GM12878 (cell line): ENCODE data around the gene TMEM214. TPM values are rescaled to one million over a fixed set of nuclear protein-coding genes. Genes with fewer than 3 reads are reported as not detected.
A peak's percentile ranks its signal among the peaks of the same experiment; 100 is the strongest.

Experiments
- BCL11A ChIP-seq: IDR thresholded peaks from 2 replicates; pipeline ENCODE4 v1.6.1; 2011; ENCODE audit warnings: low read depth, low read length
- BRCA1 ChIP-seq: IDR thresholded peaks from 2 replicates; pipeline ENCODE4 v1.6.1; 2011; ENCODE audit warnings: low read depth, low read length, improper control_type of control experiment
- CEBPB ChIP-seq, 2 experiments: fragments of 150-350 bp in 1 of 2; IDR thresholded peaks; 2 replicates each; pipeline ENCODE4 v1.6.1; 2012 to 2014; ENCODE audit warnings: low read depth in 2 of 2, low read length in 2 of 2, borderline replicate concordance in 1 of 2, inconsistent platforms in 1 of 2
- CHD2 ChIP-seq: IDR thresholded peaks from 2 replicates; pipeline ENCODE4 v1.6.1; 2011; ENCODE audit warnings: low read depth, low read length, improper control_type of control experiment, borderline replicate concordance
- CHD4 ChIP-seq: fragments of 200-600 bp; sonication (generic); IDR thresholded peaks from 2 replicates; pipeline ENCODE4 v1.6.1; 2016; ENCODE audit warnings: mild to moderate bottlenecking
- HDAC2 ChIP-seq: fragments of 200-600 bp; sonication (generic); IDR thresholded peaks from 2 replicates; pipeline ENCODE4 v1.6.1; 2017
- IKZF1 ChIP-seq: fragments of 450-650 bp; conservative IDR thresholded peaks from 2 replicates; pipeline ENCODE4 v1.6.1; 2017; ENCODE audit warnings: antibody characterized with exemption, mild to moderate bottlenecking
- LARP7 ChIP-seq: fragments of 450-650 bp; IDR thresholded peaks from 2 replicates; pipeline ENCODE4 v1.6.1; 2017; ENCODE audit warnings: mild to moderate bottlenecking
- MEF2B ChIP-seq: fragments of 450-650 bp; IDR thresholded peaks from 2 replicates; pipeline ENCODE4 v1.6.1; 2018; ENCODE audit warnings: mild to moderate bottlenecking, moderate library complexity; ENCODE audit not compliant: partially characterized antibody, poor library complexity, severe bottlenecking
- NFYA ChIP-seq: IDR thresholded peaks from 2 replicates; pipeline ENCODE4 v1.6.1; 2011; ENCODE audit warnings: low read depth, mild to moderate bottlenecking, low read length, improper control_type of control experiment, borderline replicate concordance
- PAX5 ChIP-seq: IDR thresholded peaks from 2 replicates; pipeline ENCODE4 v1.6.1; 2011; ENCODE audit warnings: low read depth, low read length, borderline replicate concordance
- POLR2AphosphoS5 ChIP-seq: IDR thresholded peaks from 2 replicates; pipeline ENCODE4 v1.6.1; 2011; ENCODE audit warnings: mild to moderate bottlenecking, low read length, inconsistent platforms
- RBBP5 ChIP-seq: fragments of 200-600 bp; sonication (generic); conservative IDR thresholded peaks from 2 replicates; pipeline ENCODE4 v1.6.1; 2016
- SREBF1 ChIP-seq: IDR thresholded peaks from 2 replicates; pipeline ENCODE4 v1.6.1; 2012; ENCODE audit warnings: mild to moderate bottlenecking, low read length
- SREBF2 ChIP-seq: IDR thresholded peaks from 2 replicates; pipeline ENCODE4 v1.6.1; 2012; ENCODE audit warnings: mild to moderate bottlenecking, low read length
- SUPT20H ChIP-seq: IDR thresholded peaks from 2 replicates; pipeline ENCODE4 v1.6.1; 2011; ENCODE audit warnings: low read depth, mild to moderate bottlenecking, low read length, moderate library complexity, borderline replicate concordance; ENCODE audit not compliant: control insufficient read depth
- ZNF207 ChIP-seq: fragments of 450-650 bp; IDR thresholded peaks from 2 replicates; pipeline ENCODE4 v1.6.1; 2014; ENCODE audit warnings: antibody characterized with exemption, mild to moderate bottlenecking, borderline replicate concordance
- ZZZ3 ChIP-seq: IDR thresholded peaks from 2 replicates; pipeline ENCODE4 v1.6.1; 2011; ENCODE audit warnings: low read depth; ENCODE audit not compliant: control insufficient read depth, insufficient read length
- polyA plus RNA-seq, 11 experiments: library from polyadenylated mRNA; depleted of rRNA in 4 of 11; unstranded in 6 of 11; stranded (reverse) in 5 of 11; fragments of >200 nt; fragmentation: Nextera tagmentation in 4 of 11; fragmentation: Illumina TruSeq in 1 of 11; extraction: Ambion mirVana in 4 of 11; extraction: Trizol in 1 of 11; gene quantifications; 1 replicate in 1 of 11; 2 replicates in 10 of 11; pipeline versions ENCODE4 v1.2.1 to v1.2.3, GENCODE V29; 2011 to 2016; ENCODE audit warnings: inconsistent platforms in 2 of 11, missing spikeins in 2 of 11, low read depth in 1 of 11
- total RNA-seq, 4 experiments: library from RNA; depleted of rRNA in 3 of 4; stranded (reverse); fragments of >200 nt in 3 of 4; fragmentation: Illumina TruSeq in 1 of 4; extraction: Trizol in 1 of 4; gene quantifications; 2 replicates each; pipeline versions ENCODE4 v1.2.1 to v1.2.3, GENCODE V29; 2013 to 2021
- TF ChIP-seq, protein P1 (sequence below), 3 experiments: IDR thresholded peaks in 2 of 3; conservative IDR thresholded peaks in 1 of 3; 2 replicates each; pipeline ENCODE4 v1.5.1; 2011; ENCODE audit warnings: low read depth in 3 of 3, low read length in 3 of 3, mild to moderate bottlenecking in 3 of 3, control low read depth in 2 of 3, moderate library complexity in 2 of 3, inconsistent platforms in 1 of 3, mixed read lengths in 1 of 3; ENCODE audit not compliant: control insufficient read depth in 2 of 3, insufficient read depth in 1 of 3; ENCODE audit errors: extremely low read depth in 1 of 3
- TF ChIP-seq, protein P2 (sequence below): fragments of 450-650 bp; IDR thresholded peaks from 2 replicates; pipeline ENCODE4 v1.6.1; 2017; ENCODE audit warnings: antibody characterized with exemption, mild to moderate bottlenecking, moderate library complexity
- TF ChIP-seq, protein P3 (sequence below): IDR thresholded peaks from 2 replicates; pipeline ENCODE4 v1.6.1; 2012; ENCODE audit warnings: improper control_type of control experiment, low read depth, low read length; ENCODE audit not compliant: insufficient replicate concordance

Gene TMEM214
- total and polyA plus RNA-seq, 10 of the 15 experiments (the other 5 are each of a cell fraction or from before 2014, with no cell fraction given) = 10.4 to 79.2 (median 45.0) TPM

GRCh38 chr2:27032495-27033252 is at the start of gene TMEM214 (continued):
- TF ChIP-seq, protein P1, sequence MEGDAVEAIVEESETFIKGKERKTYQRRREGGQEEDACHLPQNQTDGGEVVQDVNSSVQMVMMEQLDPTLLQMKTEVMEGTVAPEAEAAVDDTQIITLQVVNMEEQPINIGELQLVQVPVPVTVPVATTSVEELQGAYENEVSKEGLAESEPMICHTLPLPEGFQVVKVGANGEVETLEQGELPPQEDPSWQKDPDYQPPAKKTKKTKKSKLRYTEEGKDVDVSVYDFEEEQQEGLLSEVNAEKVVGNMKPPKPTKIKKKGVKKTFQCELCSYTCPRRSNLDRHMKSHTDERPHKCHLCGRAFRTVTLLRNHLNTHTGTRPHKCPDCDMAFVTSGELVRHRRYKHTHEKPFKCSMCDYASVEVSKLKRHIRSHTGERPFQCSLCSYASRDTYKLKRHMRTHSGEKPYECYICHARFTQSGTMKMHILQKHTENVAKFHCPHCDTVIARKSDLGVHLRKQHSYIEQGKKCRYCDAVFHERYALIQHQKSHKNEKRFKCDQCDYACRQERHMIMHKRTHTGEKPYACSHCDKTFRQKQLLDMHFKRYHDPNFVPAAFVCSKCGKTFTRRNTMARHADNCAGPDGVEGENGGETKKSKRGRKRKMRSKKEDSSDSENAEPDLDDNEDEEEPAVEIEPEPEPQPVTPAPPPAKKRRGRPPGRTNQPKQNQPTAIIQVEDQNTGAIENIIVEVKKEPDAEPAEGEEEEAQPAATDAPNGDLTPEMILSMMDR (IDR thresholded peaks at IDR 0.05 in 2 of 3, conservative IDR thresholded peaks at IDR 0.05 in 1 of 3; ENCODE audit: control insufficient read depth in 2 of 3, extremely low read depth in 1 of 3, insufficient read depth in 1 of 3, low read depth in 3 of 3, low read length in 3 of 3) = no peak
- TF ChIP-seq LARP7 (peak; percentile 68; the same call in 1 of the 2 replicates), SUPT20H (no peak), ZZZ3 (no peak), CHD4 (no peak), CEBPB (IDR thresholded peaks at IDR 0.05; ENCODE audit: borderline replicate concordance in 1 of 2, low read depth in 2 of 2, low read length in 2 of 2) (no peak), ZNF207 (peak; percentile 74; the same call in 1 of the 2 replicates), RBBP5 (no peak), SREBF1 (no peak), CHD2 (peak; percentile 50; the same call in 1 of the 2 replicates), PAX5 (0 out of 2 replicates have a peak, but pooled peaks have one; percentile 14), IKZF1 (peak; percentile 93), NFYA (no peak), SREBF2 (no peak), MEF2B (no peak), HDAC2 (no peak), BRCA1 (no peak), POLR2AphosphoS5 (peak; percentile 57; the same call in 1 of the 2 replicates), BCL11A (no peak)
- TF ChIP-seq, protein P2, sequence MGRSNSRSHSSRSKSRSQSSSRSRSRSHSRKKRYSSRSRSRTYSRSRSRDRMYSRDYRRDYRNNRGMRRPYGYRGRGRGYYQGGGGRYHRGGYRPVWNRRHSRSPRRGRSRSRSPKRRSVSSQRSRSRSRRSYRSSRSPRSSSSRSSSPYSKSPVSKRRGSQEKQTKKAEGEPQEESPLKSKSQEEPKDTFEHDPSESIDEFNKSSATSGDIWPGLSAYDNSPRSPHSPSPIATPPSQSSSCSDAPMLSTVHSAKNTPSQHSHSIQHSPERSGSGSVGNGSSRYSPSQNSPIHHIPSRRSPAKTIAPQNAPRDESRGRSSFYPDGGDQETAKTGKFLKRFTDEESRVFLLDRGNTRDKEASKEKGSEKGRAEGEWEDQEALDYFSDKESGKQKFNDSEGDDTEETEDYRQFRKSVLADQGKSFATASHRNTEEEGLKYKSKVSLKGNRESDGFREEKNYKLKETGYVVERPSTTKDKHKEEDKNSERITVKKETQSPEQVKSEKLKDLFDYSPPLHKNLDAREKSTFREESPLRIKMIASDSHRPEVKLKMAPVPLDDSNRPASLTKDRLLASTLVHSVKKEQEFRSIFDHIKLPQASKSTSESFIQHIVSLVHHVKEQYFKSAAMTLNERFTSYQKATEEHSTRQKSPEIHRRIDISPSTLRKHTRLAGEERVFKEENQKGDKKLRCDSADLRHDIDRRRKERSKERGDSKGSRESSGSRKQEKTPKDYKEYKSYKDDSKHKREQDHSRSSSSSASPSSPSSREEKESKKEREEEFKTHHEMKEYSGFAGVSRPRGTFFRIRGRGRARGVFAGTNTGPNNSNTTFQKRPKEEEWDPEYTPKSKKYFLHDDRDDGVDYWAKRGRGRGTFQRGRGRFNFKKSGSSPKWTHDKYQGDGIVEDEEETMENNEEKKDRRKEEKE = no peak
- TF ChIP-seq, protein P3, sequence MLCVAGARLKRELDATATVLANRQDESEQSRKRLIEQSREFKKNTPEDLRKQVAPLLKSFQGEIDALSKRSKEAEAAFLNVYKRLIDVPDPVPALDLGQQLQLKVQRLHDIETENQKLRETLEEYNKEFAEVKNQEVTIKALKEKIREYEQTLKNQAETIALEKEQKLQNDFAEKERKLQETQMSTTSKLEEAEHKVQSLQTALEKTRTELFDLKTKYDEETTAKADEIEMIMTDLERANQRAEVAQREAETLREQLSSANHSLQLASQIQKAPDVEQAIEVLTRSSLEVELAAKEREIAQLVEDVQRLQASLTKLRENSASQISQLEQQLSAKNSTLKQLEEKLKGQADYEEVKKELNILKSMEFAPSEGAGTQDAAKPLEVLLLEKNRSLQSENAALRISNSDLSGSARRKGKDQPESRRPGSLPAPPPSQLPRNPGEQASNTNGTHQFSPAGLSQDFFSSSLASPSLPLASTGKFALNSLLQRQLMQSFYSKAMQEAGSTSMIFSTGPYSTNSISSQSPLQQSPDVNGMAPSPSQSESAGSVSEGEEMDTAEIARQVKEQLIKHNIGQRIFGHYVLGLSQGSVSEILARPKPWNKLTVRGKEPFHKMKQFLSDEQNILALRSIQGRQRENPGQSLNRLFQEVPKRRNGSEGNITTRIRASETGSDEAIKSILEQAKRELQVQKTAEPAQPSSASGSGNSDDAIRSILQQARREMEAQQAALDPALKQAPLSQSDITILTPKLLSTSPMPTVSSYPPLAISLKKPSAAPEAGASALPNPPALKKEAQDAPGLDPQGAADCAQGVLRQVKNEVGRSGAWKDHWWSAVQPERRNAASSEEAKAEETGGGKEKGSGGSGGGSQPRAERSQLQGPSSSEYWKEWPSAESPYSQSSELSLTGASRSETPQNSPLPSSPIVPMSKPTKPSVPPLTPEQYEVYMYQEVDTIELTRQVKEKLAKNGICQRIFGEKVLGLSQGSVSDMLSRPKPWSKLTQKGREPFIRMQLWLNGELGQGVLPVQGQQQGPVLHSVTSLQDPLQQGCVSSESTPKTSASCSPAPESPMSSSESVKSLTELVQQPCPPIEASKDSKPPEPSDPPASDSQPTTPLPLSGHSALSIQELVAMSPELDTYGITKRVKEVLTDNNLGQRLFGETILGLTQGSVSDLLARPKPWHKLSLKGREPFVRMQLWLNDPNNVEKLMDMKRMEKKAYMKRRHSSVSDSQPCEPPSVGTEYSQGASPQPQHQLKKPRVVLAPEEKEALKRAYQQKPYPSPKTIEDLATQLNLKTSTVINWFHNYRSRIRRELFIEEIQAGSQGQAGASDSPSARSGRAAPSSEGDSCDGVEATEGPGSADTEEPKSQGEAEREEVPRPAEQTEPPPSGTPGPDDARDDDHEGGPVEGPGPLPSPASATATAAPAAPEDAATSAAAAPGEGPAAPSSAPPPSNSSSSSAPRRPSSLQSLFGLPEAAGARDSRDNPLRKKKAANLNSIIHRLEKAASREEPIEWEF = peak; percentile 97
